OCI-M2 (cell line): Measurements from ENCODE around the gene CFAP46.
"Not testable (repeated sequence)": the region's sequence is repeated elsewhere in the genome, so short reads cannot be mapped to it uniquely, and the experiment has no call there.

Source experiments
- DNase-seq: peaks from one replicate; lab custom pipeline; 2025; ENCODE audit not compliant: unreplicated experiment; lab: John Stamatoyannopoulos, UW

The CFAP46 gene

GRCh38 chr10:132779549-132780294 is 162.6 kb downstream of the CFAP46 start:
- no peak for DNase-seq

DNA sequence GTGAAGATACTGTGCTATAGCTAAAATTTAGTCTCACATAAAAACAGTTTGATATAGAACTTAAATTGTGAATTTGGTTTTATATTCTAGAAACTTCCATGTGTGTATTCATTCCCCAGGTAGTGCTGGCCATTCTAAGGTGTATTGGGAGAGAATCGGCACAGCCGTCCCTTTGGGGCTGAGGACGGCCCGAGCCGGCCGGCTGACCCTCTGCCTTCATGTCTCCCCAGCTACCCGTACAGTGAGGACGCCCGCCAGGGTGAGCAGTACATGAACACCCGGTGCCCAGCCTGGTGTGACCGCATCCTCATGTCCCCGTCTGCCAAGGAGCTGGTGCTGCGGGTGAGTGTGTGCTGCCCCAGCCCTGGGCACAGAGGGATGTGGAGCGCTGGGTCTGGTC is 164.9 kb downstream of the CFAP46 start:
- DNase-seq, result no peak

DNA sequence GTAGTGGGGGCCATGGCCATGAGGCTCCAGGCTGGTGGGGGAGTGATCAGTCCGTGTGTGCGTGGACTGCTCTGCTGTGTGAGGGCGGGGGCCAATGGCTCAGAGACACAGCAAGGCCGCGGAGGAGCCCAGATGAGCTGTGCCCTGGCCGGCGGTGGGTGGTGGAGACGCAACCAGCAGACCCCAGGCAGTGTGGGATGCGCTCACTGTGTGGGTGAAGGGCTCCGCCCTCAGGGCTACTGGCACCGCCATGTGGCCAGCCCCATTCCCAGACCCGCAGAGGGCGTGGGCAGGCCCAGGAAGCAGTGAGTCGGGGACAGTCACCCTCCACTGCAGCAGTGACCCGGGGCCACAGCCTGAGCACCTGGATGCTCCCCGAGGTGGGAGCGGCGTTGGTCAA is 165.5 kb downstream of the CFAP46 start:
- DNase-seq, result no peak

DNA sequence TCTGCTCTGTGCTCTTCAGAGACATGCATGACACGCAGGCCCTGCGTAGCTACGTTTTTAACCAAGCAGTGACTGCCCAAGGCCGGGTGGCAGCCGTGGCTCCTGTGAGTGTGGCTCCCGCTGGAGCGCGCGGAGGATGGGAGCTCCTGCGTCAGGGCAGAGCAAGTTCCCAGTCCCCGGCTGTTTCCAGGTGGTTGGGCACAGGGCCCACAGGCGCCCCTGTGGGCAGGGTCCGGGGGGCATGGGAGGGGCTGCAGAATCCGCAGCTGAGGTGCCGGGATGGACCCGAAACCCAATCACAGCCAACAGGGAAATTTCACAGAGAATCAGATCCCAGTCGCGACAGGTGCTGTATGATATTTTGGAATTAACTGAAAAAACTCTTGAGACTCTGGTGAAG is 166.2 kb downstream of the CFAP46 start:
- no peak for DNase-seq

GRCh38 chr10:132774902-132775863 is 167.2 kb downstream of the CFAP46 start:
- no peak for DNase-seq

- no peak for DNase-seq
Measured at GRCh38 chr10:132774181-132774901, 168.0 kb downstream of the CFAP46 start.

DNA sequence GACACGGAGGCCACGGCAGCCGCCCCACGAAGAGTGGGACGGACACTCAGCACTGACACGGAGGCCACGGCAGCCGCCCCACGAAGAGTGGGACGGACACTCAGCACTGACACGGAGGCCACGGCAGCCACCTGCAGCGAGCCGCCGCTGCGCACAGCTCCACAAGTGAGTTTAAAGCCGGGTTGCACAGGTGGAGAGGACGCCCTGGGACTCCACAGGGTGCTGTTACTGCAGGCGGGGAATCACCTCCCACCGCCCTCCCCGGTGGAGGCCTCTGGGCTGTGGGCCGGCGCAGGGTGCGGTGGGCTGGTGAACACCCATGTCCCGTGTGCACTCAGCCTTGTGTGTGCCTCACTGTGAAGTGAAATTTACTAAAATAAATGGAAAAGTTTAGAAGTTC is 169.6 kb downstream of the CFAP46 start:
- not testable (repeated sequence) for DNase-seq

GRCh38 chr10:132770061-132771021 is 172.0 kb downstream of the CFAP46 start:
- DNase-seq, result no peak

GRCh38 chr10:132768346-132769248 is 173.8 kb downstream of the CFAP46 start:
- no peak for DNase-seq

DNA sequence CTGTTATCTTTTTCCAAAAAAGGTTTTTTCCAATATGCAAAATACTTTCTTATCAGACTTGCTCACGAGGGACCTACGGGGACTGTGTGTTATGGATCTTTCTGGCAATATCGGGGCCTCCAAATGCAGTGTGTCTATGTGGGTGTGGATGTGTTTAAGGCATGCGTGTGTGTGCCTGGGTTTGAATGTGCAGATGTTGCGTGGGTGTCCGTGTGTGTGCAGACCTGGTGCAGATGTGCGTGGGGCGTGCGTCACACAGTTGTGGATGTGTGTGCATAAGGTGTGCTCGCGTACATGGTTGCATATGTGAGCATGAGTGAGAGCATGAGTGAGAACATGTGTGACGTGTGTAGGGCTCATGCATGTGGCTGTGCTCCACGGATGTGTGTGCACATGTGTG is 176.1 kb downstream of the CFAP46 start:
- no peak for DNase-seq

DNA sequence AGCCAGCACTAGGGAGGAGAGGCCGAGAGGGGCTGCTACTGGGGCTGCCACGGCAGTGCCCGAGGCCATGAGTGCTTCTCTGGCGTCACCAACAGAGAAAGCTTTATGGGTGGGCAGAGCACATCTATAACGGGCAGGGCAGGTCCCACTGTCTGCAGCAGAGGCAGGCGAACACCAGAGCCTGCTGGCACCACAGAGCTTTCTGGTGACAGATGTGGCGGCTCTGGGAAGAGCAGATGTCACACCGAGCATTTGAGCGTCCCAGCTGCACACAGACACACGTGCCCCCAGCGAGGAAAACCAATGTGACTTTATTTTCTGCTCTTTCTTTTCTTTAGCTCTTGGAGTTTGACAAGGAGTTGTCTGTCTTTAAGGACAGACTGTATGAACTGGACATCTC is 176.9 kb downstream of the CFAP46 start:
- DNase-seq, result no peak

- no peak for DNase-seq
Measured at GRCh38 chr10:132764108-132764507, 178.3 kb downstream of the CFAP46 start.

- DNase-seq, result no peak
Measured at GRCh38 chr10:132763545-132763944, 178.8 kb downstream of the CFAP46 start.

GRCh38 chr10:132762267-132762666 is 180.1 kb downstream of the CFAP46 start:
- no peak for DNase-seq

GRCh38 chr10:132761395-132762060 is 180.8 kb downstream of the CFAP46 start:
- no peak for DNase-seq

DNA sequence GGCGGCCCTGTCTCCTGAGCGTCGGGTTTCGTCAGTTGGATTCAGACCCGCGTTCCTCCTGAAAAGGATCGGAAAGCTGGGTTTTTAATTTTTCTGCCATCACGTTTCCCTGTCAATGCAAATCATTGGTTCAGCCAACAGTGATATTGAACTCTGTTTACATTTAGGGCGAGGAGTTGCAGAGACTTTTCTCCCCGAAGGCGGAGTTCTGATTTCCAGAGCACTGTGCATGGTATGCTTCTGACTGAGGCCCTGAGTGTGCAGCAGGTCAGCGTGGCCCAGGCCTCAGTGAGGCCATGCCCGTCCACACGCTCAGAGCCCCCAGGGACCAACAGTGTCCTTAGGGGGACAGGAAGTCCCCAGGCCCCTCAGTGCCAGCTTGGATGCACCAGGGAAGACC is 183.5 kb downstream of the CFAP46 start:
- no peak for DNase-seq
